Non-pigmented ciliary epithelial cell (primary cell): Measurements from ENCODE around the gene TMEM181.
"Not testable (repeated sequence)": the region's sequence is repeated elsewhere in the genome, so short reads cannot be mapped to it uniquely, and the experiment has no call there.

Experiments used
- DNase-seq: peaks from one replicate; pipeline ENCODE4 v3.0.0-alpha.2; 2010; ENCODE audit warnings: low read depth

The TMEM181 gene

DNA sequence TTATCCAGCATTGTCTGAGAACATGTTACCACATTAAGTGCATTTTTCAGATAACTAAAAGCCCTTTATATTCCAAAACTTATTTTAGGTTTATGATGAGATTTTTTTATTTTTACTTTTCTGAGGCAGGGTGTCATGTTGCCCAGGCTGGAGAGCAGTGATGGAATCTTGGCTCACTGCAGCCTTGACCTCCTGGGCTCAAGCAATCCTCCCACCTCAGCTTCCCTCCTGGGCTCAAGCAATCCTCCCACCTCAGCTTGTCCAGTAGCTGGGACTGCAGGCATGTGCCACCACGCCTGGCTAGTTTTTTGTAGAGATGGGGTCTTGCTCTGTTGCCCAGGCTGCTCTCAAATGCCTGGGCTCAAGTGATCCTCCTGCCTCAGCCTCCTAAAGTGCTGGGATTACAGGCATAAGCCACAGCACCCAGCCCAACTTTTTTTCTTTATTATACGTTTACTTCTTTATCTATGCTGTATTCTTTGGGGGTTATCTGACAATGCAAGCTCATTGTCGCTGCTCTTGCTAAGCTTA, 78.5 kb downstream of the TMEM181 start:
- DNase-seq: no peak

DNA sequence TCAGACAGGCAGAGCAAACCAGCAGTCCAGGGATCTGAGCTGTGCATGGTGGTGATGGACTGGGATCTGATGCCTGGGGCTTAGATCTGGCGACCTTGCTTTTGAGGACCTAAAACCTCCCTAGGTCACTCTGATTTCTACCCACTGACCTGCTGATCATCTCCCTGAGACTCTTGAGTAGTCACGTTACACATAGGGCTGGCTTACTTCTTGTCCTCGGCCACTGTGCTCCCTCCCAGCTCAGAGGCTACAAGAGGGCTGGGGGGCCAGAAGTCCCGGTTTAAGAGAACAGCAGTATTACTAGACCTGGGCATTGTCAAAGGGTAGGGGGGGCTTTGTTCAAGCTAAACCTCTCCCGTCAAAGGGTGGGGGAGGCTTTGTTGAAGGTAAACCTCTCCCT, 79.2 kb downstream of the TMEM181 start:
- no peak for DNase-seq

- DNase-seq: no peak
These were observed 80.6 kb downstream of the TMEM181 start for GRCh38 chr6:158640519-158640918.

DNA sequence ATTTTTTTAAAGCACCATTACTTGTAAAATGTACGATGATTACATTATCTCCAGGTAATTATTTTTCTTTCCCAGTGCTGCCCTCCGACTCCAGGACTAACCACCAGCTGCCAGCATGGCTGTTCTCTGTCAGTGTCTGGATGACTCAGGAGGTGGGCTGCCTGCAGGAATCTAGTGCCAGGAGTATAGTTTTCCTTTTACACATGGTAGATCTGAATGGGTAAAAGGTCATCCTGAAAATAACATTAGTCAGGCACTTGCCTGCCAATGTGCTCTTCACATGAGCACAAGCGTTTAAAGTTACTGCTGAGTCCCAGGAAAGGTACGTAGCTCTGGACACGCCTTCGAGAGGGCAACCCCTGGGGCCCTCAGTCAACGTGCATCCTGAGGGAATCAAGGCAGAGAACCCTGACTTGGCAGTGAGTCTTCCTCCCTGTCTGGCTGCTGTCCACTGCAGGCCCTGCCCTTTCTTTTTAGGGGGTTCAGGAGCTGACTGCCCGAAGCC, 82.3 kb downstream of the TMEM181 start:
- no peak for DNase-seq

- no peak for DNase-seq
These were observed 83.9 kb downstream of the TMEM181 start for GRCh38 chr6:158643836-158644230.

GRCh38 chr6:158644231-158645063, 84.6 kb downstream of the TMEM181 start, which contains the start of gene DYNLT1:
TSS of gene DYNLT1 (minus strand) at chr6:158644743. CDS start at chr6:158644708, 35 bp downstream.
- no peak for DNase-seq

GRCh38 chr6:158645064-158646022, 85.5 kb downstream of the TMEM181 start:
- DNase-seq: no peak

DNA sequence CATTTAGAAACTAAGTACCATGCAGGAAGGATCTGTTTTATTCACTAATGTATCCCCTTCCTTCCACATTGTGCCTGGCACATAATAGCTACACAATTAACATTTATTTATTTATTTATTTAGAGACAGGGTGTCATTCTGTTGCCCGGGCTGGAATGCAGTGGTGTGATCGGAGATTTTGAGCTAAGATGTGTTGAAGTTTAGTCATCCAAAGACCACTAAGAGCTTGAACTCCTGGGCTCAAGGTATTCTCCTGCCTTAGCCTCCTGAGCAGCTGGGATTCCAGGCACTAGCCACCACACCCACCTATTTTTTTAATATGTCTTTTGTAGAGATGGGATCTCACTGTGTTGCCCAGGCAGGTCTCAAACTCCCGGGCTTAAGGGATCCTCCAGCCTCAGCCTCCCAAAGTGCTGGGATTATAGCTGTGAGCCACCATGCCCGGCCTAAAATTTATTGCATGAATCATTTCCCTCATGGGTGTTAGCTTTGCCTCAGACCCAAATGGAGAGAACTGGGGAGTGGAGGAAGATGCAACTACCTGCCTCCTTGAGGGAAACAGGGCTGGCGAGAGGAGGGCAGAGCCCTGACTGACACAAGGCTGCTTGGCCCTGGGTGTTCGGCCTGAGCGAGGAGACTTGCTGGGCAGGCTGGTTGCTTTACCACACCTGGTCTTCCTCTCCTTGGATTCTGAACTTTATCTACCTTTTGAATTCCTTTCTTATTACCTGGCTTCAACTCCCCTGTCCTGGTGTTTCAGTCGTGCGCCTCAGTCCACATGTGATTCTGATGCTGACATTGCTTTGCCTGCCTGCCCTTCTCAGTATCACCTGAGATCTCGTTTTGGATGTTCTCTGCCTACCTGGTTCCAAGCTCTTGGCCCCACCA, 86.4 kb downstream of the TMEM181 start:
- DNase-seq: no peak

- no peak for DNase-seq
These were observed 87.6 kb downstream of the TMEM181 start for GRCh38 chr6:158647501-158647900.

DNA sequence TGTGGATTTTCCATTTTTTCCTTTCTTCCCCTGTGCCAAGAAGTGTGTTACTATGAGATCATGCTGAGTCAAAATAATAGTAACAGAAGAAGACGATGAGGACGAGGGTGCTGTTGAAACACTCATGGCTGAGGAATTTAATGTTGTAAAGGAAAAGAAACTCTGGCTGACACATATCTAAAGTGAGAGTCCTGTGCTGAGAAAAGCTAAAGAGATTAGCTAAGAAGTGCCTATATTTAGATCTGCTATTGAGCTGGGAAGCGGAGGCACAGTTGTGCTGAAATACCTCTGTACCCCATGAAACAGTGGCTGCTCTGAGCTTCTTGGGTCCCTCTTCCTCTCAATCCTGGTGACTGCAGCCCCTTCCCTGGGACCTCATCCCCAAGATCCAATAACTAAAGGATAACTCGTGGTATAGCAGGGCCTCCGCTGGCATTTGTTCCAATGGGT, 88.8 kb downstream of the TMEM181 start:
- peak; percentile 87 for DNase-seq

- DNase-seq: no peak
These were observed 89.6 kb downstream of the TMEM181 start, which contains the start of gene SYTL3 for GRCh38 chr6:158649289-158650143. TSS of gene SYTL3 (plus strand) at chr6:158650054. CDS start at chr6:158663269, 13,215 bp downstream.

DNA sequence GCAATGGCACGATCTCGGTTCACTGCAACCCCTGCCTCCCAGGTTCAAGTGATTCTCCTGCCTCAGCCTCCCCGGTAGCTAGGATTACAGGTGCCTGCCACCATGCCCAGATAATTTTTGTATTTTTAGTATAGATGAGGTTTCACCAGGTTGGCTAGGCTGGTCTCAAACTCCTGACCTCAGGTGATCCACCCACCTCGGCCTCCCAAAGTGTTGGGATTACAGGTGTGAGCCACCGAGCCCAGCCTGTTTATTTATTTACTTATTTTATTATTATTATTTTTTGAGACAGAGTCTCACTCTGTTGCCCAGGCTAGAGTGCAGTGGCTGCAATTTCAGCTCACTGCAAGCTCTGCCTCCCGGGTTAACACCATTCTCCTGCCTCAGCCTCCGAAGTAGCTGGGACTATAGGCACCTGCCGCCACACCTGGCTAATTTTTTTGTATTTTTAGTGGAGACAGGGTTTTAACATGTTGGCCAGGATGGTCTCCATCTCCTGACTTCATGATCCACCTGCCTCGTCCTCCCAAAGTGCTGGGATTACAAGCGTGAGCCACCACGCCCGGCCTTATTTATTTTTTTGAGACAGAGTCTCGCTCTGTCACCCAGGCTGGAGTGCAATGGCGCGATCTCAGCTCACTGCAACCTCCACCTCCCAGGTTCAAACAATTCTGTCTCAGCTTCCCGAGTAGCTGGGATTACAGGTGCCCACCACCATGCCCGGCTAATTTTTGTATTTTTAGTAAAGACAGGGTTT, 92.3 kb downstream of the TMEM181 start:
- DNase-seq: not testable (repeated sequence)

DNA sequence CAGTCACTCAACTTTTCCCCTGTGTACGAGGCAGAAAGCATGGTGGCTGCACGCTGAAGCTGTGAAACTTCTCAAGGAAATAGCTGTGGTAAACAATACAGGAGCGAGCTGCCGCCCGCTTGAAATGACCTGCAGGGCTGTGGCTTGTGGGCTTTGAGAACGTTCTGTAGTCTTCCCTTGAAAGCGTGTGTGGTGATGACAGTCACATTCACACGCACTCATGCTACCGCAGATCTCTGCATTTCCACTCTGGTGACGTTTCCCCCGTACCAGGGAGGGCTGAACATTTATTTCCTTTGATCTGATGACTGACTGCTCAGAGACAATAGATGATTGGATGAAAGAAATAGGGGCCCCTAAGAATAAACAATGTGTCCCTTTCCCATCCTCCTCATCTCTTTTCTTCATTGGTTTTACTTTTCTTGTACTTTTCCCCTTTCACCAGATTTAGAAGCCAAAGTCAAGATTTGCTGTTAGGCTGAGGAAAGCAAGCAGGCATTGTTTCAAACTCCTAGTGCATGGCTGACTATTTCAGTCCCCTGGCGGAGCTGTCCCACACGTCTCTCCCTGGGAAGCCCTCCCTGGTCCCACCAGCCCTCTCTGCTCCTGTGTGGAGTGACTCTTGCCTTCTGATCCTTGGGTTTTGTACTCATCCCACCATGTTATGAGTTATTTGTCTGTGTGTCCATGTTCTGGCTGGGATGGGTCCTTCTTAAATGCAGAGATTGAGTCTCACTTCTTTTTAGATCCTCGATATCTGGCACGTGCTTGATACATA, 93.9 kb downstream of the TMEM181 start:
- no peak for DNase-seq

DNA sequence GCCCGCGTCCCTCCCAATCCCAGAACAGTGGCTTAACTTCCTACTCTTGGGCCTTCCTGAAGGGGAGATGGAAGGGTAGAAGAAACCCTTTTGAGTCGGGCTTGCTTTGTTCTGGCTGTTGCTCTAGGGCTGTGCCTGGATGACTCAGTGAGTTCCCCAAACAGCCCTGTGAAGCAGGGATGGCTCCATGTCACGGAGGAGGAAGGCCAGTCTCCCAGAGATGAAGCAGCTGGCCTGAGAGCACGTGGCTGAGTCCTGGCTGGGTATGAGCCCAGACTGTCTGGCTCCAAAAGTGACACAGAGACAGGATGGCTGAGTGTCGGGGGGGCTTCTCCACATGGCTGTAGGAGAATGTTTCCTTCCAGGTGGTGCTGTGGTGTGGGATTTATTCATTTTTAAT, 94.6 kb downstream of the TMEM181 start:
- no peak for DNase-seq

DNA sequence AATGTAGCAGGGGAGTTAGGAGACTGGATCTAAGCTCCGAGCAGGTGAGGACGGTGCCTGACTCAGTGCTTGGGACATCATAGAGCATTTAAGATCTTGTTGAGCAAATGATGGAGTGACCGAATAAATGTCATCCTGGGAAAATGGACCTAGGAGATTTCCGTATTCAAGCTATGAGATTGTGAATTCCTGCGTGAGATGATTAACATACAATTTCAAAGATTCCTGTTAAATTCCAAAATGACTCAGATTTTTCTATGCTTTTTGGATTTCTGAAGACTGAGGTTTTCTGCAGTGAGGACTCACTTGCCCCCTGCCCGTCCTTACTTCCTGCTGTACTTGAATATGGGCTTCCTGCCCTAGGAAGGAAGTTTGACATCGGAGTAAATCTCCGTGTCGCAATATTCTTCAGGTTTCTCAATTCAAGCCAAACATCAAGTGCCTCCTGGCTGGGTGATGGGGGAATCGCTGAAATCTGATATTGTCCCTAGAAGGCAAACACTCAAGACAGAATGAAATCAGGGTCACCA, 95.1 kb downstream of the TMEM181 start:
- DNase-seq: no peak

- DNase-seq: no peak
These were observed 95.9 kb downstream of the TMEM181 start for GRCh38 chr6:158655569-158656450.

DNA sequence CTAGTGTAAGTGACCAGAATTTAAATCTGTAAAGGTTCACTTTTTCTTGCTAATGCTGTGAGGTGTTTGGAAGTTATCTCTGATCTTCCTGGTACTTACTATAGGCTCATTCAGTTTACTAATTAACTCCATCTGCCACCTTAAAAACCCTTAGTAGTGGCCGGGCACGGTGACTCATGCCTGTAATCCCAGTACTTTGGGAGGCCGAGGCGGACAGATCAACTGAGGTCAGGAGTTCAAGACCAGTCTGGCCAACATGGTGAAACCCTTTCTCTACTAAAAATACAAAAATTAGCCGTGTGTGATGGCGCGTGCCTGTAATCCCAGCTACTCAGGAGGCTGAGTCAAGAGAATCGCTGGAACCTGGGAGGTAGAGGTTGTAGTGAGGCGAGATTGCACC, 97.1 kb downstream of the TMEM181 start:
- DNase-seq: not testable (repeated sequence)
